Cardiac muscle cell (in vitro differentiated cells and primary cell): Measurements from ENCODE around the gene ITPR2. TPM values are rescaled to one million over a fixed set of nuclear protein-coding genes. Genes with fewer than 3 reads are reported as not detected.
"Not testable (repeated sequence)": the region's sequence is repeated elsewhere in the genome, so short reads cannot be mapped to it uniquely, and the experiment has no call there.

ENCODE experiments used
- DNase-seq, 2 donors: peaks; one replicate each; pipeline versions ENCODE4 v3.0.0 to v3.0.0-alpha.2; 2010 to 2017; ENCODE audit warnings: low read depth in 1 of 2, low spot score in 1 of 2
- H3K27ac ChIP-seq: fragments of 200-600 bp; sonication (generic); 2 replicates; pipeline ENCODE4 v1.5.1; 2016
- H3K27me3 ChIP-seq: fragments of 200-600 bp; sonication (generic); 2 replicates; pipeline ENCODE4 v1.6.0; 2016; ENCODE audit warnings: control low read depth
- H3K36me3 ChIP-seq: fragments of 200-600 bp; sonication (generic); 2 replicates; pipeline ENCODE4 v1.5.1; 2016; ENCODE audit warnings: control low read depth
- H3K4me1 ChIP-seq: fragments of 200-600 bp; sonication (generic); 2 replicates; pipeline ENCODE4 v1.8.1; 2017; ENCODE audit warnings: low read depth, mild to moderate bottlenecking, mixed run types
- H3K4me3 ChIP-seq: fragments of 200-600 bp; sonication (generic); 2 replicates; pipeline ENCODE4 v1.5.1; 2016; ENCODE audit warnings: mild to moderate bottlenecking
- H3K9me3 ChIP-seq: fragments of 200-600 bp; sonication (generic); 2 replicates; pipeline ENCODE4 v1.5.1; 2017; ENCODE audit warnings: low read depth, mild to moderate bottlenecking, control low read depth
- CTCF ChIP-seq: IDR thresholded peaks from 2 replicates; pipeline ENCODE4 v1.5.1; 2012; ENCODE audit warnings: low read depth, mild to moderate bottlenecking, low read length
- polyA plus RNA-seq: library from polyadenylated mRNA; unstranded; fragments of >200 nt; fragmentation: Nextera tagmentation; extraction: Ambion mirVana; gene quantifications from 2 replicates; pipeline ENCODE4 v1.2.1, GENCODE V29; 2016
- total RNA-seq: library from RNA; depleted of rRNA; stranded (reverse); fragments of >200 nt; gene quantifications from 2 replicates; pipeline ENCODE4 v1.2.3, GENCODE V29; 2016

The ITPR2 gene
- total and polyA plus RNA-seq, 2 experiments from 2014 or later, result 4.8 to 5.1 TPM

GRCh38 chr12:26762186-26762585 lies 70.8 kb downstream of the ITPR2 start:
- TF ChIP-seq CTCF, result no peak
- H3K27ac ChIP-seq, result no peak overlapping the region
- no peaks in the 10 kb centered on the region for H3K4me1 ChIP-seq
- no peaks in the 10 kb centered on the region for H3K27me3 ChIP-seq
- no peaks in the 10 kb centered on the region for H3K9me3 ChIP-seq
- no peak overlapping the region for H3K4me3 ChIP-seq
- no peak for DNase-seq
- no peaks in the 10 kb centered on the region for H3K36me3 ChIP-seq

DNA sequence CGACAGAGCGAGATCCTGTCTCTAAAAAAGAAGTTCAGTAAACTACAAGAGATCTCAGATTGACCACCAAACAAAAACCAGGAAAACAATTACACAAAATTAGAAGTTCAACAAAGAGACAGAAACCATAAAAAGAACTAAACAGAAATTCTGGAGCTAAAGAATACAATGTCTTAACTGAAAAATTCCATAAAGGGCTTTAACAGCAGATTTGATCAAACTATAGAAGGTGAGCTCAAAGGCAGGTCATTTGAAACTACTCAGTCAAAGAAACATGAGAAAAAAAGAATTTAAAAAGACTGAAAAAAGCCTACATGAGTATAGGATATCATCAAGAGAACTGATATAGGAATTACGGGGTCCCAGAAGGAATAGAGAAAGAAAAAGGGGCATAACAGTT lies 71.2 kb downstream of the ITPR2 start:
- Histone ChIP-seq H3K4me1 (no peaks in the 10 kb centered on the region), H3K36me3 (no peaks in the 10 kb centered on the region), H3K9me3 (no peaks in the 10 kb centered on the region), H3K4me3 (no peak overlapping the region), H3K27ac (no peak overlapping the region), H3K27me3 (no peaks in the 10 kb centered on the region)
- no peak for TF ChIP-seq CTCF
- DNase-seq, result no peak

- no peaks in the 10 kb centered on the region for H3K36me3 ChIP-seq
- no peaks in the 10 kb centered on the region for H3K9me3 ChIP-seq
- DNase-seq, result no peak
- H3K4me3 ChIP-seq, result no peak overlapping the region
- H3K27me3 ChIP-seq, result no peaks in the 10 kb centered on the region
- no peaks in the 10 kb centered on the region for H3K4me1 ChIP-seq
- H3K27ac ChIP-seq, result no peak overlapping the region
- no peak for TF ChIP-seq CTCF
Measured at GRCh38 chr12:26760657-26761293, 72.2 kb downstream of the ITPR2 start.

DNA sequence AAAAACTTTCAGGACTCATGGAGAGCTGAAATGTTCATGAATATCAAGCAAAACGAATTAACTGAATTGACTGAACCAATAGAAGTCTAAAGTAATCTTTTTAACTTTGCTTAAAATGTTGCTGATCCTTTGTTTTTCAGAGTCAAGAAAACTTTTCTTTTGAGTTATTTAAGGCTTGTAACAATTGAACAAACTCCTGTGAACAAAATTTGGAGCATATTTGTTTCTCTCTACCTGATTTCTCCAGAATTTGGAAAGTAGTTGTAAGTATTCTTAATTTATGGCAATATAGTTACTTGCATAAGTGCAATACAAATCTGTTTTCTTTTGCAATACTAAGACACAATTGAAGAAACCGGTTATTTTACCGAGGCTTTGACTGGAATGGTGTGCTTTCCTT lies 77.6 kb downstream of the ITPR2 start:
- H3K9me3 ChIP-seq, H3K4me3 ChIP-seq, DNase-seq, H3K4me1 ChIP-seq, H3K27ac ChIP-seq, H3K36me3 ChIP-seq, H3K27me3 ChIP-seq: not testable (repeated sequence)

- Histone ChIP-seq H3K36me3 (no peaks in the 10 kb centered on the region), H3K27ac (no peak overlapping the region), H3K4me3 (no peak overlapping the region), H3K4me1 (no peaks in the 10 kb centered on the region), H3K27me3 (no peaks in the 10 kb centered on the region), H3K9me3 (no peaks in the 10 kb centered on the region)
- no peak for TF ChIP-seq CTCF
- DNase-seq, result no peak
Measured at GRCh38 chr12:26754148-26754547, 78.8 kb downstream of the ITPR2 start.

- no peak for TF ChIP-seq CTCF
Measured at GRCh38 chr12:26751179-26751578, 81.8 kb downstream of the ITPR2 start.

More at GRCh38 chr12:26751179-26751578, 81.8 kb downstream of the ITPR2 start:
- Histone ChIP-seq H3K9me3 (no peaks in the 10 kb centered on the region), H3K36me3 (no peaks in the 10 kb centered on the region), H3K27me3 (no peaks in the 10 kb centered on the region), H3K27ac (no peak overlapping the region), H3K4me1 (no peaks in the 10 kb centered on the region), H3K4me3 (no peak overlapping the region)
- DNase-seq, result no peak
